Measurements from ENCODE around the gene PSMB9.

PSMB9 gene

DNA sequence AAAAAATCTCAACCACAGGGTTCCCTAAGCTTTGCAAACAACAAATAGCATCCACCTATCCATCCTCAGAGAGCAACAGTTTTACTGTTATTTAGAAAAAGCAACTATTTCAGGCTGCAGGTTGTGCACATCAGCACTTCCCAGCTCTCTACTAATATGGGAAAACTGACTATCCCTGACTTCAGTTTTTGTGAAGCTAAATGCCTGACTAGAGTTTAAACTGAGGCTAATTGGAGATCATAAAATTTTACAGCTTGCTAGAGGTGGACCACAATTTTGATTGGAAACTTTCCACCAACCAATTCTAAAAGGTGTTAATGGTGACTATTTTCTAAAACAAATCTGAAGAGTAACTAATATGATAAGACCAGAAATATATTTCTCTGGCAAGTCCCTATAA lies 50.0 kb downstream of the PSMB9 start:
- TF ChIP-seq, protein P1, sequence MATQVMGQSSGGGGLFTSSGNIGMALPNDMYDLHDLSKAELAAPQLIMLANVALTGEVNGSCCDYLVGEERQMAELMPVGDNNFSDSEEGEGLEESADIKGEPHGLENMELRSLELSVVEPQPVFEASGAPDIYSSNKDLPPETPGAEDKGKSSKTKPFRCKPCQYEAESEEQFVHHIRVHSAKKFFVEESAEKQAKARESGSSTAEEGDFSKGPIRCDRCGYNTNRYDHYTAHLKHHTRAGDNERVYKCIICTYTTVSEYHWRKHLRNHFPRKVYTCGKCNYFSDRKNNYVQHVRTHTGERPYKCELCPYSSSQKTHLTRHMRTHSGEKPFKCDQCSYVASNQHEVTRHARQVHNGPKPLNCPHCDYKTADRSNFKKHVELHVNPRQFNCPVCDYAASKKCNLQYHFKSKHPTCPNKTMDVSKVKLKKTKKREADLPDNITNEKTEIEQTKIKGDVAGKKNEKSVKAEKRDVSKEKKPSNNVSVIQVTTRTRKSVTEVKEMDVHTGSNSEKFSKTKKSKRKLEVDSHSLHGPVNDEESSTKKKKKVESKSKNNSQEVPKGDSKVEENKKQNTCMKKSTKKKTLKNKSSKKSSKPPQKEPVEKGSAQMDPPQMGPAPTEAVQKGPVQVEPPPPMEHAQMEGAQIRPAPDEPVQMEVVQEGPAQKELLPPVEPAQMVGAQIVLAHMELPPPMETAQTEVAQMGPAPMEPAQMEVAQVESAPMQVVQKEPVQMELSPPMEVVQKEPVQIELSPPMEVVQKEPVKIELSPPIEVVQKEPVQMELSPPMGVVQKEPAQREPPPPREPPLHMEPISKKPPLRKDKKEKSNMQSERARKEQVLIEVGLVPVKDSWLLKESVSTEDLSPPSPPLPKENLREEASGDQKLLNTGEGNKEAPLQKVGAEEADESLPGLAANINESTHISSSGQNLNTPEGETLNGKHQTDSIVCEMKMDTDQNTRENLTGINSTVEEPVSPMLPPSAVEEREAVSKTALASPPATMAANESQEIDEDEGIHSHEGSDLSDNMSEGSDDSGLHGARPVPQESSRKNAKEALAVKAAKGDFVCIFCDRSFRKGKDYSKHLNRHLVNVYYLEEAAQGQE (IDR thresholded peaks at IDR 0.05; ENCODE audit: insufficient replicate concordance, low read depth), result no peak
- TF ChIP-seq POLR2AphosphoS5 (IDR thresholded peaks at IDR 0.05; ENCODE audit: low read depth), result no peak
- TF ChIP-seq GABPA (IDR thresholded peaks at IDR 0.05; ENCODE audit: low read depth), result no peak
- TF ChIP-seq SPI1 (IDR thresholded peaks at IDR 0.05; ENCODE audit: borderline replicate concordance, low read depth), result no peak
- TF ChIP-seq, protein P2, sequence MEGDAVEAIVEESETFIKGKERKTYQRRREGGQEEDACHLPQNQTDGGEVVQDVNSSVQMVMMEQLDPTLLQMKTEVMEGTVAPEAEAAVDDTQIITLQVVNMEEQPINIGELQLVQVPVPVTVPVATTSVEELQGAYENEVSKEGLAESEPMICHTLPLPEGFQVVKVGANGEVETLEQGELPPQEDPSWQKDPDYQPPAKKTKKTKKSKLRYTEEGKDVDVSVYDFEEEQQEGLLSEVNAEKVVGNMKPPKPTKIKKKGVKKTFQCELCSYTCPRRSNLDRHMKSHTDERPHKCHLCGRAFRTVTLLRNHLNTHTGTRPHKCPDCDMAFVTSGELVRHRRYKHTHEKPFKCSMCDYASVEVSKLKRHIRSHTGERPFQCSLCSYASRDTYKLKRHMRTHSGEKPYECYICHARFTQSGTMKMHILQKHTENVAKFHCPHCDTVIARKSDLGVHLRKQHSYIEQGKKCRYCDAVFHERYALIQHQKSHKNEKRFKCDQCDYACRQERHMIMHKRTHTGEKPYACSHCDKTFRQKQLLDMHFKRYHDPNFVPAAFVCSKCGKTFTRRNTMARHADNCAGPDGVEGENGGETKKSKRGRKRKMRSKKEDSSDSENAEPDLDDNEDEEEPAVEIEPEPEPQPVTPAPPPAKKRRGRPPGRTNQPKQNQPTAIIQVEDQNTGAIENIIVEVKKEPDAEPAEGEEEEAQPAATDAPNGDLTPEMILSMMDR (IDR thresholded peaks at IDR 0.05; ENCODE audit: insufficient read depth, low read length), result no peak
- Histone ChIP-seq H3K27me3 (ENCODE audit: insufficient read depth, poor library complexity, severe bottlenecking) (no peaks in the 10 kb centered on the region), H3K4me3 (replicated peaks; ENCODE audit: insufficient read depth, low read length) (no peak overlapping the region), H3K27ac (replicated peaks) (no peak overlapping the region)
- no peak for DNase-seq (ENCODE audit: low read depth in 1 of 2, low spot score in 1 of 2)

DNA sequence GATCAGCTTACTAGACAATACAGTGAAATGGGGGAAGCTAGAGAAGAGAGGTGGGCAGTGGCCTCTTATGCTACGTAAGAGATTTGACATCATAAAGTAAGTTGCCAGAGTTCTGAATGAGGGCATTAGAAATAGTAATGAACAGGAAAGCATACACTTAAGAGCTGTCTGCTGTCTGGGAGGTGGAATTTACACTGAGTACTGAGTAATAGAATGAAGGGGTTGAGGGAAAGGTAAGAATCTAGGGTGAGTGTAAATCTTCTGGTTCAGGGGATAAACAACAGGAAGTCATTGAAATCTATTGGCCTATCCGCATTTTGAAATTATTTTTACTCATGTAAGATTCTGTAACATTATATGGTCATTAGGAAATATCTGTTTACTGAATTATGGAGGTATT lies 51.1 kb downstream of the PSMB9 start:
- no peak for DNase-seq (ENCODE audit: low read depth in 1 of 2, low spot score in 1 of 2)
- no peak overlapping the region for H3K27ac ChIP-seq (replicated peaks)
- no peaks in the 10 kb centered on the region for H3K27me3 ChIP-seq (ENCODE audit: insufficient read depth, poor library complexity, severe bottlenecking)
- no peak overlapping the region for H3K4me3 ChIP-seq (replicated peaks; ENCODE audit: insufficient read depth, low read length)
- TF ChIP-seq GABPA (IDR thresholded peaks at IDR 0.05; ENCODE audit: low read depth), result no peak
- TF ChIP-seq, protein P2 (IDR thresholded peaks at IDR 0.05; ENCODE audit: insufficient read depth, low read length), result no peak

DNA sequence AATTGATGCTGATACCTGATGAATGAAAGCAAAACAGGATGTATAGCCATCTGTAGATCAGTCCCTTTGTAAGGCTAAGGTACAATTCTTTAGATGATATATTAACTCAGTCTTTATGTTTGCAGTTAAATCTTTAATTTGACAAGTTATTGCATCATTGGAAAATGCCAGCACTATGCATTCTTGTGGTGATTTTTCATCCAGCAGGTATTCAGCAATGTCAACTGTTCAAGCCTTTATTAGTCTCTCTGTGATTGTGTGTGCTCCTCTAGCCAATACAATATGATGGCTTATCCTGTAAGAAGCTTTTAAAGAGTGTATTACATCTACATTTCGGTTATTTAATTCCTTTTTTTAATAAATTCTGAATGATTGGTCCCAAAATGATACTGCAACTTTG lies 52.5 kb downstream of the PSMB9 start:
- no peak for DNase-seq (ENCODE audit: low read depth in 1 of 2, low spot score in 1 of 2)
- TF ChIP-seq GABPA (IDR thresholded peaks at IDR 0.05; ENCODE audit: low read depth) (no peak), POLR2AphosphoS5 (IDR thresholded peaks at IDR 0.05; ENCODE audit: low read depth) (no peak), SPI1 (IDR thresholded peaks at IDR 0.05; ENCODE audit: borderline replicate concordance, low read depth) (no peak)
- TF ChIP-seq, protein P1 (IDR thresholded peaks at IDR 0.05; ENCODE audit: insufficient replicate concordance, low read depth), result no peak
- TF ChIP-seq, protein P2 (IDR thresholded peaks at IDR 0.05; ENCODE audit: insufficient read depth, low read length), result no peak
- H3K27ac ChIP-seq (replicated peaks), result no peak overlapping the region
- H3K4me3 ChIP-seq (replicated peaks; ENCODE audit: insufficient read depth, low read length), result no peak overlapping the region
- no peaks in the 10 kb centered on the region for H3K27me3 ChIP-seq (ENCODE audit: insufficient read depth, poor library complexity, severe bottlenecking)

DNA sequence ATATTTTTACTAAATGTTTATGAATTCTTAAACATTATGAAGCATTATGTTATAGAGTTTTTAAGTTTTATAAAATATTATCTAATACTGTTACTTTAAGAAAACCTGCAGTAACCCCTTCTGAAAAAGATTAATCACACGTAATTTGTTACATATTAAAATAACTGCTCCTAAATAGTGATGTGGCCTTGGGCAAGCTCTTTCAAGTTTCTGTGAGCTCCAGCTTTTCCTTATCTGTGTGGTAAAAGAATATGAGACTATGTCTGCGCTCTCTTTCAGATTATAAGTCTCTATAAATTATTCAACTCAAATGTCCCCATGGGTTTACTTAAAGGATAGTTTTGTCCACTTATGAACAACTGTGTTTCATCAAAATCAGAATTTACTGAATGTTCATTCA lies 54.9 kb downstream of the PSMB9 start:
- H3K4me3 ChIP-seq (replicated peaks; ENCODE audit: insufficient read depth, low read length), result no peak overlapping the region
- DNase-seq (ENCODE audit: low read depth in 1 of 2, low spot score in 1 of 2), result no peak
- H3K27ac ChIP-seq (replicated peaks), result no peak overlapping the region
- TF ChIP-seq, protein P2 (IDR thresholded peaks at IDR 0.05; ENCODE audit: insufficient read depth, low read length), result no peak
- TF ChIP-seq POLR2AphosphoS5 (IDR thresholded peaks at IDR 0.05; ENCODE audit: low read depth) (no peak), SPI1 (IDR thresholded peaks at IDR 0.05; ENCODE audit: borderline replicate concordance, low read depth) (no peak), GABPA (IDR thresholded peaks at IDR 0.05; ENCODE audit: low read depth) (no peak)
- TF ChIP-seq, protein P1 (IDR thresholded peaks at IDR 0.05; ENCODE audit: insufficient replicate concordance, low read depth), result no peak
- no peaks in the 10 kb centered on the region for H3K27me3 ChIP-seq (ENCODE audit: insufficient read depth, poor library complexity, severe bottlenecking)
